NCI-H1694 treated with DMSO at 0.1 percent for 48 hours (cell line): Measurements from ENCODE around the gene MIB2.
"Not testable (repeated sequence)": the region's sequence is repeated elsewhere in the genome, so short reads cannot be mapped to it uniquely, and the experiment has no call there.

Source experiments
- DNase-seq: peaks from one replicate; lab custom pipeline; 2025; lab: John Stamatoyannopoulos, UW

The MIB2 gene

DNA sequence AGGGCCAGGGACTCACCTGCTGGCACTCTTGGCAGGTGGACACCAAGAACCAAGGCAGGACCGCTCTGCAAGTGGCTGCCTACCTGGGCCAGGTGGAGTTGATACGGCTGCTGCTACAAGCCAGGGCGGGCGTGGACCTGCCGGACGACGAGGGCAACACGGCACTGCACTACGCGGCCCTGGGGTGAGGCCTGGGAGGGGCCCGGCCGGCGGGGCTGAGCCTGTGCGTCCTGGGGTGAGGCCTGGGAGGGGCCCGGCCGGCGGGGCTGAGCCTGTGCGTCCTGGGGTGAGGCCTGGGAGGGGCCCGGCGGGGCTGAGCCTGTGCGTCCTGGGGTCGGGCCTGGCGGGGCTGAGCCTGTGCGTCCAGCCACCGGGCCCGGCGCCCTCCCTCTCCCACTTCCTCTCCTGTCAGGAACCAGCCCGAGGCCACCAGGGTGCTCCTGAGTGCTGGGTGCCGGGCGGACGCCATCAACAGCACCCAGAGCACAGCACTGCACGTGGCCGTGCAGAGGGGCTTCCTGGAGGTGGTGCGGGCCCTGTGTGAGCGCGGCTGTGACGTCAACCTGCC is 12.0 kb downstream of the MIB2 start:
- DNase-seq: no peak

DNA sequence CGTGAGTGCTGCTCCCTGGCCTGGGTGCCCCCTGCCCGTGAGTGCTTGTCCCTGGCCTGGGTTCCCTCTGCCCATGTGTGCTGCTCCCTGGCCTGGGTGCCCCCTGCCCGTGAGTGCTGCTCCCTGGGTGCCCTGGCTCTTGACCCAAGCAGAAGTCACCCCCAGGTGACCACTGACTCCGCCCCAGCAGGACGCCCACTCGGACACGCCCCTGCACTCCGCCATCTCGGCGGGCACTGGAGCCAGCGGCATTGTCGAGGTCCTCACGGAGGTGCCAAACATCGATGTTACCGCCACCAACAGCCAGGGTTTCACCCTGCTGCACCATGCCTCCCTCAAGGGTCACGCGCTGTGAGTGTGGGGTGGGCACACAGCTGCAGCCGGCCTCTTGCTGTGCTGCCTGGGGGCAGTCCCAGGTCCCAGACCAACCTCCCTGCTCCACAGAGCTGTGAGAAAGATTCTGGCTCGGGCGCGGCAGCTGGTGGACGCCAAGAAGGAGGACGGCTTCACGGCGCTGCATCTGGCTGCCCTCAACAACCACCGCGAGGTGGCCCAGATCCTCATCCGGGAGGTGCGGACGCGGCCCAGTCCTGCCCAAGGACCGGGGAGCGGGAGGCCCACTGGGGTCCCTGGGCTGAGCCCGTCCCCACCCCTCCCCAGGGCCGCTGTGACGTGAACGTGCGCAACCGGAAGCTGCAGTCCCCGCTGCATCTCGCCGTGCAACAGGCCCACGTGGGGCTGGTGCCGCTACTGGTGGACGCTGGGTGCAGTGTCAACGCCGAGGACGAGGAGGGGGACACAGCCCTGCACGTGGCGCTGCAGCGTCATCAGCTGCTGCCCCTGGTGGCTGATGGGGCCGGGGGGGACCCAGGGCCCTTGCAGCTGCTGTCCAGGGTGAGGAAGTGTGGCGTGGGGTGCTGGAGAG is 12.8 kb downstream of the MIB2 start:
- no peak for DNase-seq

DNA sequence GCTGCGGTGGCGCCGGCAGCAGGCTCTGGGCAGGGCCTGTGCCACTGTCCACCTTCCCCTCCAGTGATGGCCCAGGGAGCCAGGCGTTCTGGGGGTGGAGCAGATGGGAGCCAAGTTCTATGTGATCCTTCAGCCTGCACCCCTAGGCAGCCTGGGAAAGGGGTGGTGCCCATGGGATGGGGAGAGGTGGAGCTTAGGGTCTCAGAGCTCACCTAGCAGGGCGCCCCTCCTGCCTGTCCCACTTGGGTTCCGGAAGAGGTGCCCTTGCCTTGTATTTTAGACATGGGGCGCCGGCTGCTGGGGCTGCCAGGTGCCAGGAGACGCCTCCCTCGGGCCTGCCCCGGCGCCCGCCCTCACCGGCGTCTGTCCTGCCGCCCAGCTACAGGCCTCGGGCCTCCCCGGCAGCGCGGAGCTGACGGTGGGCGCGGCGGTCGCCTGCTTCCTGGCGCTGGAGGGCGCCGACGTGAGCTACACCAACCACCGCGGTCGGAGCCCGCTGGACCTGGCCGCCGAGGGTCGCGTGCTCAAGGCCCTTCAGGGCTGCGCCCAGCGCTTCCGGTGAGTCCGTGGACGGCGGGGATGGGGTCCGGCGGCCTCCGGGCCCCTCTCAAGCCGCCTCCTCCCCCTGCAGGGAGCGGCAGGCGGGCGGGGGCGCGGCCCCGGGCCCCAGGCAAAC is 13.6 kb downstream of the MIB2 start:
- DNase-seq: no peak

DNA sequence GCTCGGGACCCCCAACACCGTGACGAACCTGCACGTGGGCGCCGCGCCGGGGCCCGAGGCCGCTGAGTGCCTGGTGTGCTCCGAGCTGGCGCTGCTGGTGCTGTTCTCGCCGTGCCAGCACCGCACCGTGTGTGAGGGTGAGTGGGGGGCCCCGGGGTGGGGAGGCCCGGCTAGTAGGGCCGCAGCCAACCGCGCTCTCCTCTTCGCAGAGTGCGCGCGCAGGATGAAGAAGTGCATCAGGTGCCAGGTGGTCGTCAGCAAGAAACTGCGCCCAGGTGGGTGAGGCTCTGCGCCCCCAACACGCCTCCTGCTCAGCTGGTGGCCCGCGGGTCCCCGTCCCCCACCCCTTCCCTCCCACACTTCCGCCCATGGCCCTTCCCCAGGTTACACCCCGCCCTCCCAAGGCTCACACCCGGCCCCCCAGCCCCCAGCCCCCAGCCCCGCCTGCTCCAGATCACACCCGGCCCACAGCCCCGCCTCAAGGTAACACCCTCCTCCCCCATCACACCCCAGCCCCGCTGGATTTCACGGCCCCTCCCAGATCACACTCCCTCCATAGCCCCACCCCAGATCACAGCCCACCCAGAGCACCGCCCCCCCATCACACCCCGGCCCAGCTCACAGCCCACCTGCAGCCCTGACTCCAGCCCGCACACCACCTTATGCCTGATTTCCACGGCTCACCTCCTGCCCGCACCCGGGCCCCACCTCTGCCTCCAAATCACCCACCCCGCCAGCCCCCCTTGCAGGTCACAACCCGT is 14.3 kb downstream of the MIB2 start:
- DNase-seq: peak; percentile 53

DNA sequence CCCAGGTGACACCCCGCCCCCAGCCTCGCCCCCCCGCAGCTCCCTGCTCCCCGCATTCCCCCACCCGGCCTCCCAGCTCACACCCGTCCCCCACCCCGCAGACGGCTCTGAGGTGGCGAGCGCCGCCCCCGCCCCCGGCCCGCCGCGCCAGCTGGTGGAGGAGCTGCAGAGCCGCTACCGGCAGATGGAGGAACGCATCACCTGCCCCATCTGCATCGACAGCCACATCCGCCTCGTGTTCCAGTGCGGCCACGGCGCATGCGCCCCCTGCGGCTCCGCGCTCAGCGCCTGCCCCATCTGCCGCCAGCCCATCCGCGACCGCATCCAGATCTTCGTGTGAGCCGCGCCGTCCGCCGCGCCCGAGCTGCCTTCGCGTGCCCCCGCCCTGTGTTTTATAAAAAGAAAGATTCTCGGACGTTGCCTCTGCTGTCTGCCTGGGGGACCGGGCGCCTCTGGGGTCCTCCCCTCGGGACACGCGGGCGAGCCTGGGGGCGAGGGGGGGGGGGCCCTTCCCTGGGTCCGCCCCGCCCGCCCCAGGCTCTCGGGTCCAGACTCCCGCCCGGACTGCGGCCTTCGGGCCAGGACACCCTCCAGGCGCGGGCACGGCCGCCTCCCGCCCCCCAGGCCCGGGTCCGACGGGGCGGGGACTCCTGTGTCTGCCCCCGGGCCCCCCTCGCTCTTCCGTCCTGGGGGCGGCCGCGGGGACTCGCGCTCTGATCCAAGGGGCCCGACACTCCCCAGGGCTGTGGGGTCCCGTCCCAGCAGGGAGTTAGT is 15.1 kb downstream of the MIB2 start:
- peak; percentile 92 for DNase-seq

DNA sequence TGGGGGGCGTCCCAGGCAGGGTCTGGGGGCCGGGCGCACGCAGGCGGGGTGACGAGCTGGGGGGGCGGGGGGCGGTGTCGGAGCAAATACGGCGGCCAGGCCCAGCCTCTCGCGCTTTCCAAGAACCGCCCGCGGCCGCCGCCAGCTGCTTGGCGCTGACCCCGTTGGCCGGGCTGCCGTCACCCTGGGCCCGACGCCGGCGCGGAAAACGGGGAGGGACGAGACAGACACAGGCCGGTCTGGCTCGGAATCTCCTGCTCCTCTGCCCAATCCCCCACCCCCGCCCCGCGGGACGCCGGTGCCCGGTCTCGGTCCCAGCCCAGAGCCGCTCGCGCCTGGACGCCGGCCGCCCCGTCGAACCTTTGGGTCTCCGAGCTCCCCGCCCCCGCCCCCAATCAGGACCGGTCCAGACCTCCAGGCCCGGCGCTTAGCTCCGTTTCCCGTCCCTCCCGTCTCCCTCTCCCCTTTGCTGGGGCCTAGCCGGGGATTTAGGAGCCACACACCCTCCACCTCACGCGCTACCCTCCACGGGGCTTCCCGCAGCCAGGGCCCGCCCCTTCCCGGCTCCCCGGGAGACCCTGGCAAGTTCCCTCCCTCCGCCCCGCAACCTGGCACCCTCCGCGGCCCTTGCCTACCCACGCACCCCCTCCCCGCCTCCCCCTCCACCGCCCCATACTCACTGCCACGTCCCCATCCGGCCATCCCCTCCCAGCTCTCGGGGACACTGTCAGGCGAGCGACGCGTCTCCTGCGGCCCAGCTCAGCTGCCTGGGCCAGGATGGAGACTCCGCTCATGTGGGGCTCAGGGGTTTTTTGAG is 15.9 kb downstream of the MIB2 start:
- DNase-seq: no peak

DNA sequence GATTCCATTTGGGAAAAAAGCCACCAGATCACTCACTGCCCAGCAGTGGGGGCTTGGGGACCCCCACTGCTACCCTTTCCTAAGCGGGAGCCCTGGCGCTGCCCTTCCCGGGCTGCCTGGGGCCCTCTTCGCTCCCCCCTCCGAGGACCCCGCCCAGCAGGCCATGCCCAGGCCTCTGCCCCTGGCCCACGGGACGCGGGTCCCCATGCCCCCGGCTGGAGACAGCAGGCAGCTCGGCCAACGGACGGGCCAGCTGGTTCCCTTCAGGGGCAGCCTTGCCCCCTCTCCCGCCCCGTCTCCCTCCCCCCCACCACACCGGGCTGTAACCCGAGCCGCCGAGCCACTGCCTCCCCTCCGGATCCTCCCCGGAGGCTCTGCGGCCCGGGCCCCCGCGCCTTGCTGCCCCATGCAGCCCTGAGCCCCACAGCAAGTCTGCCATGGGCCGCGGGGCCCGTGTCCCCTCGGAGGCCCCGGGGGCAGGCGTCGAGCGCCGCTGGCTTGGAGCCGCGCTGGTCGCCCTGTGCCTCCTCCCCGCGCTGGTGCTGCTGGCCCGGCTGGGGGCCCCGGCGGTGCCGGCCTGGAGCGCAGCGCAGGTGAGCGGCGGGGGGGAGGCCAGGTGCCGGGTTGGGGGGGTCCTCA is 16.6 kb downstream of the MIB2 start, which contains the start of gene MMP23B:
TSS of gene MMP23B (plus strand) at position 392 of the 639 bp plus-strand sequence. CDS start at position 438, 46 bp downstream.
- no peak for DNase-seq

DNA sequence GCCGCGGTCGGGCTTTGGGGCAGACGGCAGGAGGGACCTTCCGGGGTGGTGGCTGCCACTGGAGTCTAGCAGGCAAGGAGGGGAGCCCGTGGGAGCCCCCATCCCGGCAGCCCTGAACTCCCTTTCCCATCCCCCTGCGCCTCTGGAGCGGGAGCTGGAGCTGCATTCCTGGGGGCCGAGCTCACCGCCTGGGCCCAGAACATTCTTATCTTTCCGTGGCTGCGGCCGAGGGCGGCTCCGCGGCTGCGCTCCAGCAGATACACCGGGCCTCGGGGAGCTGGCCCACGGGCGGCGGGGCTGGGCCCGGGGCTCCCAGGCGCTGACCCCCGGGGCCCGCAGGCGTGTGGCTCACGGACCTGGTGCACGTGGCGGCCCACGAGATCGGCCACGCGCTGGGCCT is 18.1 kb downstream of the MIB2 start:
- DNase-seq: not testable (repeated sequence)

DNA sequence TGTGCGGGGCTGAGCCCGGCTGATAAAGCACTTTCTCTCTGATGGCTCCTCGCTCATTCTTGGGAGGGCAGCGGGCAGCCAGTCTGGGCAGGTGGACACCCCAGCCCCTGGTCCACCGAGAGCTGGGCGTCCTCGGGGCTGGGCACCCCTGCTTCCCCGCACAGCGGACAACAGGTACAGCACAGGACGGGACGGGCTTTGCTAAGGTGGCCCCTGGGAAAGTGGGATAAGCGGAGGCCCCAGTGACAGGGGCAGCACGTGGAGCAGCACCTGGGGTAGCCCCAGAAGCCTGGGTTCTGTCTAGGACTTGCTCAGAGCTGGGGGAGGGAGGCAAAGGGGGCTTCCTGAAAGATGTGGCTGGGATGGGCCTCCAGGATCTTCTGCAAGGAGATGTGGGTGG is 19.3 kb downstream of the MIB2 start:
- not testable (repeated sequence) for DNase-seq

DNA sequence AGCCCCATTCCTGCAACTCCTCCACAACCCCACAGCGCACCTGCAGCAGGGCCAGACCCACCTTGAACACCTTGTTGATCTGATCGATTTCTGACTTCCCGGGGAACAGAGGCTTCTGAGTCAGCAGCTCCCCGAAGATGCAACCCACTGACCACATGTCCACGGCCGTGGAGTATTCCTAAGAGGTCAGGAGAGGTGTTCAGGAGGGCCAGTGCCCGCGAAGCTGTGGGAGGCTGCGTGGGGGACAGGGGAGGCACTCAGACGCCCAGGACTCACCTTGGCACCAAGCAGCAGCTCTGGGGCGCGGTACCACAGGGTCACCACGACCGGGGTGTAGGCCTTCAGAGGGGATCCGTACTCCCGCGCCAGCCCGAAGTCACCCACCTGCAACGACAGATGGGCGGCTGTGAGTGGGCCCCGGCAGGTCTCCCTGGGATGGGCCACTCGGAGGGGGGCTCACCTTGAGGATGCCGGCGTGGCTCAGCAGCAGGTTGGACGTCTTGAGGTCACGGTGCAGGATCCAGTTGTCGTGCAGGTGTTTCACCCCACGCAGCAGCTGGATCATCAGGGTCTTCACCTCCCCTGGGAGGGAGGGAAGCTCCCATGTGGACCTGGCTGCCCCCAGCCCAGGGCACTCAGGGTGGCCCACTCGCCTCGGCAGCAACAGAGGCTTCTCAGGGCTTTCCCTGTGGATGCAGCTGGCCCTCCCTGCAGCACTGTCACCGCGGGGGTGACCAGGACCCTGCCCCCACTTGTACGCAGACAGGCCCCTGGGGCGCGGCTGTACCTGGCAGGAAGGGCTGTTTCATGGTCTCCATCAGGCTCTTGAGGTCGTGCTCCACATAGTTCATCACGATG is 21.6 kb downstream of the MIB2 start:
- not testable (repeated sequence) for DNase-seq

DNA sequence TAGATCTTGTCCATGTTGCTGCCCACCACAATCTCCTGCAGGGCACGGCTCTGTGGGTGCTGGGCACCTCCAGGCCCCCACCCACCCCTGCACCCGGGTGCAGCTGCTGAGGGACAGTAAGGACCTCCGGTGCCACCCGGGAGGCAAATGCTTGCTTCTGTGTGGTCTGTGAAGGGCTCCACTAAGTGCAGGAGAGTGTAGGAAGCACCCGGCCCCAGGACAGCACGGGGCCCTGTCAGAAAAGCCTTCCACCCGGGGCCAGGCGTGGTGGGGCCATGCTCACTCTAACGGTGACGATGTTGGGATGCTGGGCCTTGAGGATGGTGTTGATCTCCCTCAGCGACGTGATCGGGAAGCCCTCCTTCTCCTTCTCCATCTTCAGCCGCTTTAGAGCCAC is 22.2 kb downstream of the MIB2 start:
- DNase-seq: not testable (repeated sequence)

DNA sequence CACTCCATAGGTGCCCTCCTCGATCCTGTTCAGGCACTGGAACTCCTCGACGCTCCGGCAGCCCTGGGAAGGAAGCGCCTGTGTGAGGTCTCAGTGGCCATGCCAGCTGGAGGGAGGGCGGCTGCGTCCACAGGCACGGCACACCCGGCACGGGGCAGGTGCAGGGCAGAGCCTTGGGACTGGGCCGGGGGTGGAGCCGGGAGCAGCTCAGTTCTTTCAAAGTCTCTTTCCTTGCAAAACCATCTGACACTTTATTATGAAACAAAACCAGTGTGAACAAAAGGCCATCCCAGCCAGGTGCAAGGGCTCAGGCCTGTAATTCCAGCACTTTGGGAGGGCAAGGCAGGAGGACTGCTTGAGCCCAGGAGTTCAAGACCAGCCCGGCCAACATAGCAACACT is 23.2 kb downstream of the MIB2 start:
- DNase-seq: not testable (repeated sequence)

DNA sequence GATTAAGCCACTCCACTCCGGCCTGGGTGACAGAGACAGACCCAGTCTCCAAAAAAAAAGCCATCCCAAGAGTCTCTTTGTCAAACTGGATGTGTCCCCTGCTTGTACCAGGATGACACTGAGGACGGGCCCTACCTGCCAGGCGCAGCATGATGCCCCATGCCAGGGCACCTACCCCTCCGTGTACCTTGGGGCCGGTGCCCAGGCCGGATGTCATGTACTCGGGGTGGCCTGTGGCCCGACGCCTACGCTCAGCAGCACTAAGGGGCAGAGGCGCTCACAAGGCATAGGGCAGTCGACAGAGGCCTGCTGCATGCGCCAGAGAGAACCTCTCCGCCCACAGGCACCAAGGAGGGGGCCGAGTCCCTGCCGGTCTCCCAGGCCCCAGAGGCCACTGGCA is 24.1 kb downstream of the MIB2 start:
- not testable (repeated sequence) for DNase-seq

DNA sequence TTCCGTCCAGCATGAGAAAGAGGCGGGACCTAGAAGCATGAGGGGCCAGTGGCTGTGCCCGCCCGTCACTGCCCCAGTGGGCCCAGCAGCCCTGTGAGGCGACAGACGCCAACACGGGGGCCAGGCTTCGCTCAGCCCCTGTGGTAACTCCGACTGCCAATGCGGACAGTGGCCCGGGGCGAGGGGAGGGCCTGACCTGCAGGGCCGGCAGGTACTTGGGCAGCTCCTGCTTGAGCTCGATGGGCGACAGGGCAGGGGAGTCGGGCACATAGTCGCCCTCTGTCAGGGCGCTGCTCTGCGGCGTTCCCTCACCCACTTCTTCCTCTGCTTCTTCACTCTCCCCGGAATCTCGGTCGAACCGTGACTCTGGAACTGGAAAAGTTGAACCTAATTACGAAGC is 24.8 kb downstream of the MIB2 start:
- DNase-seq: not testable (repeated sequence)

DNA sequence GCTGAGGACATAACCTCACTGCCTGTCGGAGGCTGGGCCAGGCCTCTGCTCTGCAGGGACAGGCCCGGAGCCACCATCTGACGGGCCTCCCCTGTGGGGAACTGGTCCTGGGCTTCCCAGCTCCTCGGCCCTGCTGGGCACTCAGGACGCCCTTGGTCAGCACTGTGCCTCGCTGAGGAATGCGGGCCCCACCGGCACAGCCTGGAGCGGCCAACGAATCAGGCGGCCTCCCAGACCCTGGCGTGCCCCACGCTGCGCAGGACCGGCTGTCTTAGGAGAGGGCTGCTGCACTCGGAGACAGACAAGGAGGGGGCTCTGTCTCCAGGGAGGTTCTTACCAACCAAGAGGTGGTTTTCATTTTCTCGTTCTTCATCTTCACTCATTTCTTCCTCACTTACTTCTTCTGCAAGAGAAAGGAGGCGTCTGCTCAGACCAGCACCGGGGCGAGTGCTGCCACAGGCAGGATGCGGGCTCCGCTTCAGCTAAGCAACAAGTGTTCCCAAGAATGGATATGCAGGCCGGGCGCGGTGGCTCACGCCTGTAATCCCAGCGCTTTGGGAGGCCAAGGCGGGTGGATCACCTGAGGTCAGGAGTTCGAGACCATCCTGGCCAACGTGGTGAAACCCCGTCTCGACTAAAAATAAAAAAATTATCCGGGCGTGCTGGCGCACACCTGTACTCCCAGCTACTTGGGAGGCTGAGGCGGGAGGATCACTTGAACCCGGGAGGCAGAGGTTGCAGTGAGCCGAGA is 25.6 kb downstream of the MIB2 start:
- not testable (repeated sequence) for DNase-seq

DNA sequence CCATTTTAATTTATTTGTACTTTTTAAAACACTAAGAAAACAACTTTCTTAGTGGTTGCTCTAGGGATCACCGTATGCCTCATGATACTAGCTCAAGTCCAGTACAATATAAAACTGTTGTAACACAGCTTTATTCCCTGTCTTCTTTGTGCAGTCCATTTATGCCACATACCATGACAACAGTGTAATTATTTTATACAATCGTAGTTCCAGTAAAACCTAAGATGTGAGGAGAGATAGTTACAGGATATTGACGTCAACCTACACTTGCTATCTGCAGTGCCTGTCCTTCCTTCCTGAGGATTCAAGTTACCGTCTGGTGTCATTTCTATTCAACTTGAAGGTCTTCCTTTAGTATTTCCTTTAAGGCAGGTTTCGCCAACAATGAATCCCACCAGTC is 31.0 kb downstream of the MIB2 start:
- DNase-seq: not testable (repeated sequence)

DNA sequence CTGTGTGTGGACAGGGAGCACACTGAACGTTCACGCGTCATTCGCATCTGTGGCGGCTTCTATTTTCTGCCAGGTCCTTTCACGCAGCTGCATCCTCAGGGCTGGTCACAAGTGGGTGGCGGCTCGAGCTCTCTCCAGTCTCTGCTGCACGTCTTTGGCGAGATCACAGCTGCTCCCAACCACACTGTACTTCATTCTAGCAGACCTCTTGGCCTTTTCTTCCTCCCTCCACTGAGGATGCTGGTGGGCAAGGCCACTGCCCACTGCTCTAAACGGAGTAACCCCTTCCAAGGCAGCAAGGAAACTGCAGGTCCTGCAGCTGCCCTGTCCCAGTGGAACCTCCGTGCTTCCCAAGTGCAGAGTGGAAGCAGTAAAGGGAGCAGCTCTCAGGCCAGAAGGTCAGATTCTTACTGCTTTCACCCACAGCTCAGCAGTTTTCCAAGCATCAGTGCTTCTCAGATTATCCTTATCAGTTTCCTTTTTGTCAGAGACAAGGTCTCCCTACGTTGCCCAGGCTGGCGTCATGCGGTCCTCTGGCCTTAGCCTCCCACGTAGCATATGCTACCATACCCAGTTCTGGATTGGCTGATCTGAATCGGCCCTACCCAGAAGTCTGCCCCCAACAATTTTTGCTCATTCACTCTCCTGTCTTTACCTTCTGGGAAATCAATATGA is 32.4 kb downstream of the MIB2 start:
- DNase-seq: not testable (repeated sequence)

DNA sequence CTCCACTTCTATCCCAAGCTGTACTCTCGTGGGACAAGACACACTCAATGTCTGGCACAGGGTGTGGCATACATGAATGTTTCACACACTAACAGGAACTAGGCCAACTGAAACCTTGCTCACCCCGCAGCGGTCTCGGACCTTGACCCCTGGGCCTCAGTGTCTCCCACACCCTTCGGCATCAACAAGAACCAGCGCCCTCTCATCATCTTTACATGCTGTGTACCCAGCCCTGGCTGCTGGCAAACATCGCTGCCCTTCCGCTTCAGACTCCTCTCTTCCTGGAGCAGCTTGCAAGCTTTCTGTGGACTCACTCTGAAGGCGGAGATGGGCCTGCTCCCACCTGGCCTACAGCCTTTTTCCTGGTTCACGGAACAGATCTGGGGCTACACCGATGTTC is 33.0 kb downstream of the MIB2 start:
- DNase-seq: not testable (repeated sequence)
